Astrocyte (in vitro differentiated cells and primary cell): Measurements from ENCODE around the gene PLXDC1. TPM values are rescaled to one million over a fixed set of nuclear protein-coding genes. Genes with fewer than 3 reads are reported as not detected.
A peak's percentile ranks its signal among the peaks of the same experiment; 100 is the strongest.
"Not testable (repeated sequence)": the region's sequence is repeated elsewhere in the genome, so short reads cannot be mapped to it uniquely, and the experiment has no call there.

ENCODE experiments used
- DNase-seq: peaks from one replicate; pipeline ENCODE4 v3.0.0-alpha.2; 2010; ENCODE audit warnings: low read depth
- FAIRE-seq: peaks from 2 replicates; lab custom pipeline; 2011; peaks lifted over from hg19 to GRCh38; lab: Jason Lieb, UNC
- H2AFZ ChIP-seq: 2 replicates; pipeline ENCODE4 v1.6.0; 2012; ENCODE audit warnings: low read depth, low read length, inconsistent platforms
- H3K27ac ChIP-seq: 2 replicates; pipeline ENCODE4 v1.5.1; 2011; ENCODE audit warnings: low read depth, low read length, inconsistent platforms
- H3K27me3 ChIP-seq: 2 replicates; pipeline ENCODE4 v1.6.0; 2011; ENCODE audit warnings: low read length, inconsistent platforms; ENCODE audit not compliant: insufficient read depth
- H3K36me3 ChIP-seq: 2 replicates; pipeline ENCODE4 v1.5.1; 2011; ENCODE audit warnings: low read length, inconsistent platforms; ENCODE audit not compliant: insufficient read depth
- H3K4me1 ChIP-seq: 2 replicates; pipeline ENCODE4 v1.5.1; 2011; ENCODE audit warnings: low read length, inconsistent platforms; ENCODE audit not compliant: insufficient read depth
- H3K4me2 ChIP-seq: 2 replicates; pipeline ENCODE4 v1.6.0; 2012; ENCODE audit warnings: low read length, inconsistent platforms
- H3K4me3 ChIP-seq: 2 replicates; pipeline ENCODE4 v1.5.1; 2011; ENCODE audit warnings: low read depth, mild to moderate bottlenecking, low read length, inconsistent platforms; ENCODE audit not compliant: insufficient read depth
- H3K79me2 ChIP-seq: 2 replicates; pipeline ENCODE4 v1.6.0; 2012; ENCODE audit warnings: mild to moderate bottlenecking, low read length, inconsistent platforms; ENCODE audit not compliant: insufficient read depth
- H3K9ac ChIP-seq: 2 replicates; pipeline ENCODE4 v1.6.0; 2012; ENCODE audit warnings: mild to moderate bottlenecking, low read length, inconsistent platforms
- H3K9me3 ChIP-seq: 2 replicates; pipeline ENCODE4 v1.5.1; 2012; ENCODE audit warnings: low read depth, mild to moderate bottlenecking, low read length, inconsistent platforms; ENCODE audit not compliant: insufficient read depth
- H4K20me1 ChIP-seq: 2 replicates; pipeline ENCODE4 v1.6.0; 2012; ENCODE audit warnings: low read length, inconsistent platforms; ENCODE audit not compliant: insufficient read depth
- H3K27ac Mint-ChIP-seq: one replicate; pipeline ENCODE4 v1.8.0; 2021; ENCODE audit warnings: mild to moderate bottlenecking, mixed read lengths; ENCODE audit not compliant: unreplicated experiment
- H3K27me3 Mint-ChIP-seq: one replicate; pipeline ENCODE4 v1.8.0; 2021; ENCODE audit warnings: low read depth, mixed read lengths; ENCODE audit not compliant: unreplicated experiment
- H3K36me3 Mint-ChIP-seq: one replicate; pipeline ENCODE4 v1.8.0; 2021; ENCODE audit warnings: low read depth, mixed read lengths; ENCODE audit not compliant: unreplicated experiment
- H3K4me1 Mint-ChIP-seq: one replicate; pipeline ENCODE4 v1.8.0; 2021; ENCODE audit warnings: low read depth, mixed read lengths; ENCODE audit not compliant: unreplicated experiment
- H3K4me3 Mint-ChIP-seq: one replicate; pipeline ENCODE4 v1.8.0; 2021; ENCODE audit warnings: mild to moderate bottlenecking, moderate library complexity, mixed read lengths; ENCODE audit not compliant: unreplicated experiment
- H3K9me3 Mint-ChIP-seq: one replicate; pipeline ENCODE4 v1.8.0; 2021; ENCODE audit warnings: mild to moderate bottlenecking, mixed read lengths; ENCODE audit not compliant: unreplicated experiment
- CTCF ChIP-seq: IDR thresholded peaks from 2 replicates; pipeline ENCODE4 v1.5.1; 2011; ENCODE audit warnings: low read depth, mild to moderate bottlenecking, inconsistent platforms, low read length, moderate library complexity; ENCODE audit not compliant: insufficient read depth
- EZH2 ChIP-seq: IDR thresholded peaks from 2 replicates; pipeline ENCODE4 v1.6.1; 2012; ENCODE audit warnings: mild to moderate bottlenecking, low read length, inconsistent platforms; ENCODE audit not compliant: insufficient read depth
- total RNA-seq: library from RNA; stranded (reverse); gene quantifications from 2 replicates; pipeline ENCODE4 v1.2.1, GENCODE V29; 2021

PLXDC1 gene
- total RNA-seq, 1 donor from 2014 or later = 8.9 TPM

- FAIRE-seq (no peak), DNase-seq (no peak)
- Mint-ChIP-seq H3K4me3 (no peak overlapping the region), H3K9me3 (peaks cover 32% of the 10 kb centered on the region), H3K36me3 (peaks cover 5% of the 10 kb centered on the region), H3K27ac (no peak overlapping the region), H3K4me1 (no peaks in the 10 kb centered on the region), H3K27me3 (peaks cover 2% of the 10 kb centered on the region)
- Histone ChIP-seq H3K9me3 (peaks cover 25% of the 10 kb centered on the region), H3K27me3 (peaks cover 5% of the 10 kb centered on the region), H3K27ac (no peak overlapping the region), H3K4me1 (no peaks in the 10 kb centered on the region), H4K20me1 (no peaks in the 10 kb centered on the region), H3K4me3 (no peak overlapping the region), H3K4me2 (no peak overlapping the region), H3K36me3 (no peaks in the 10 kb centered on the region), H3K79me2 (no peaks in the 10 kb centered on the region), H2AFZ (no peak overlapping the region), H3K9ac (no peak overlapping the region)
- TF ChIP-seq EZH2 = no peak
- no peak for TF ChIP-seq CTCF
These were observed 100.3 kb downstream of the PLXDC1 start for GRCh38 chr17:39051001-39051585.

- no peak overlapping the region for H3K4me3 Mint-ChIP-seq
- peaks cover 31% of the 10 kb centered on the region for H3K9me3 ChIP-seq
- H3K4me1 Mint-ChIP-seq = no peaks in the 10 kb centered on the region
- no peak overlapping the region for H2AFZ ChIP-seq
- no peak for DNase-seq
- no peaks in the 10 kb centered on the region for H3K4me1 ChIP-seq
- H3K36me3 Mint-ChIP-seq = peaks cover 13% of the 10 kb centered on the region
- peaks cover 5% of the 10 kb centered on the region for H3K27me3 ChIP-seq
- H3K9ac ChIP-seq = no peak overlapping the region
- H3K27me3 Mint-ChIP-seq = peaks cover 5% of the 10 kb centered on the region
- no peak for FAIRE-seq
- H3K4me2 ChIP-seq = no peak overlapping the region
- H3K36me3 ChIP-seq = no peaks in the 10 kb centered on the region
- no peak overlapping the region for H3K4me3 ChIP-seq
- H3K27ac ChIP-seq = no peak overlapping the region
- TF ChIP-seq CTCF = no peak
- no peak for TF ChIP-seq EZH2
- H3K79me2 ChIP-seq = no peaks in the 10 kb centered on the region
- no peaks in the 10 kb centered on the region for H4K20me1 ChIP-seq
- H3K27ac Mint-ChIP-seq = peak overlapping the region; percentile 95
- H3K9me3 Mint-ChIP-seq = peaks cover 37% of the 10 kb centered on the region
These were observed 105.3 kb downstream of the PLXDC1 start for GRCh38 chr17:39045948-39046679.

GRCh38 chr17:39036009-39036408, 115.4 kb downstream of the PLXDC1 start:
- no peak overlapping the region for H2AFZ ChIP-seq
- H3K27me3 ChIP-seq = peaks cover 21% of the 10 kb centered on the region
- Mint-ChIP-seq H3K4me3 (no peak overlapping the region), H3K27me3 (peaks cover 25% of the 10 kb centered on the region), H3K4me1 (no peaks in the 10 kb centered on the region), H3K9me3 (peaks cover 11% of the 10 kb centered on the region), H3K27ac (no peak overlapping the region), H3K36me3 (peaks cover 4% of the 10 kb centered on the region)
- H3K4me2 ChIP-seq = no peak overlapping the region
- H3K9ac ChIP-seq = no peak overlapping the region
- H3K36me3 ChIP-seq = no peaks in the 10 kb centered on the region
- no peak overlapping the region for H3K4me3 ChIP-seq
- TF ChIP-seq CTCF (no peak), EZH2 (no peak)
- H3K9me3 ChIP-seq = no peaks in the 10 kb centered on the region
- no peaks in the 10 kb centered on the region for H3K79me2 ChIP-seq
- H3K4me1 ChIP-seq = no peaks in the 10 kb centered on the region
- DNase-seq = no peak
- FAIRE-seq = no peak
- H3K27ac ChIP-seq = no peak overlapping the region
- no peaks in the 10 kb centered on the region for H4K20me1 ChIP-seq

GRCh38 chr17:39035578-39035977, 115.9 kb downstream of the PLXDC1 start:
- H3K79me2 ChIP-seq, H3K4me3 ChIP-seq, H4K20me1 ChIP-seq, H3K9ac ChIP-seq, H3K4me1 Mint-ChIP-seq, H3K27ac ChIP-seq, H3K4me3 Mint-ChIP-seq, DNase-seq, H3K4me1 ChIP-seq, H3K27ac Mint-ChIP-seq, H3K4me2 ChIP-seq, H2AFZ ChIP-seq, FAIRE-seq, H3K9me3 ChIP-seq, H3K36me3 ChIP-seq, H3K36me3 Mint-ChIP-seq: not testable (repeated sequence)
- H3K27me3 ChIP-seq = peaks cover 16% of the 10 kb centered on the region
- peaks cover 25% of the 10 kb centered on the region for H3K27me3 Mint-ChIP-seq
- peaks cover 14% of the 10 kb centered on the region for H3K9me3 Mint-ChIP-seq
